GM18502 (cell line): ENCODE measurements around the gene MAGI2.

Experiments used
- ATAC-seq: cut with Tn5 transposase; IDR thresholded peaks from one replicate; pipeline ENCODE4 v1.9.1; 2021; ENCODE audit warnings: mild to moderate bottlenecking; ENCODE audit not compliant: unreplicated experiment, poor library complexity

The MAGI2 gene

GRCh38 chr7:78052112-78052511 lies 1401.4 kb downstream of the MAGI2 start:
- ATAC-seq, result no peak

GRCh38 chr7:78047800-78048199 lies 1405.7 kb downstream of the MAGI2 start:
- no peak for ATAC-seq

DNA sequence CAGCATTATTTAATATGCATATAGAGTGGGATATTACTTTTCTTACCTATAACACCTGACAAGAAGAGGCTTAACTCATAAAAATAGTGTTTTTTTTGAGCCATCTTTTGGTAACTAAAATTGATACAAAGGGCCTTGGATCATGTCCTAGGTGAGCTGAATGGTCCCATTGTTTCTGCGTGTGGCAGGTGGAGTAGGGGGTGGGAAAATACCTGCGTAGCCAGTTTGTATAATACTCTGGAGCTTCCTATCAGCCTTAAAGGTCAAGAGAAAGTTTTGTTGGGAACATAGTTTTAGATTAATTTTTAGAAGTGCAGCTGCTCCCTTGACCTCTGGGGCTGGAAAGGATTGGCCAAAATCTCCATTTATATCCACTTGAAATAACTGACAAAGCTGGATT lies 1410.3 kb downstream of the MAGI2 start:
- ATAC-seq, result no peak

- no peak for ATAC-seq
Measured at GRCh38 chr7:78041423-78041822, 1412.0 kb downstream of the MAGI2 start.

DNA sequence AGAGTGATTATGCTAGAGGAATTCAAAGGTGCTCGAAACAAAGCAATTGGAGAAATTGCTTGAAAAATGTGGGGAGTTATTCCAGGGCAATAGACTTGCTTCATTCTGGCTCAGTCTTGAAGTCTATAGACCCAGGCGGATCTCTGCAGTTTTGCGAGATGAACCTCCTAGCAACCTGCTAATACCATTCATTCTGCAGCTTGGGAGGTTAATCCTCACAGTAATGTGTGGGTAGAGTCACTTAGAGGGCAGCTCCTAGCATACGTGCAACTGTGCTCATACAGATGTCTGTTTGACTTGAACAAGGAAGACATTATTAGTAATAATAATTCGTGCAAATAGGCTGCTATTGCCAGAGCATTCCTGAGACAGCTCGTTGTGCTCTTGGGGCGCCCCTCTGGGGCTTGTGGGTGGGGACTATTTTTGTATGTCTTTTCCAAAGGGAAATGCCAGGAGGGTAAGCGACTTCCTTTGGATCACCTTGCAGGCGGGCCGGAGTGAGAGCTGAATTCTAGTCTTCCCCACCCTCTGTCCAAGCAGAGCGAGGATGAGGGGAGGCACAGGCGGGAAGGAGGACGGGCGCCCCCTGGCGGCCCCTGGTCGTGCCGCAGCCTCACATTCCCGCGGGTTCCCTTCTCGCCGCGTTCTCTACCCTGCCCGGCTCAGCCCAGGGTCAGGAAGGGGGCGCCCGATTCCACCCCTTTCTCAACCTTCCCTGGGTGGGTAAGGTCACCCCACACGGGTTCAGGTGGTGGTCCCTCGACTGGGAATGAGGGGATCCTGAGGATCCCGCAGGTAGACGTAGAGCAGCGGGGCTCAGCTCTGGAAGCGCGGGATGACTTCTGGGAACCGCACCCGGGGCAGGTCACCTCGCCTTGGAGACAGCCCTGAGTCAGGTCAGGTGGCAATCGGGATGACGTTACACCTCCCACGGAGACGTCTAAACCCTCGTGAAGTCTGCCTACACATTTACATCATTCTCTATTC lies 1413.4 kb downstream of the MAGI2 start:
- peak; percentile 93 for ATAC-seq

GRCh38 chr7:78038465-78039080 lies 1414.9 kb downstream of the MAGI2 start:
- no peak for ATAC-seq

GRCh38 chr7:78037603-78038002 lies 1415.9 kb downstream of the MAGI2 start:
- no peak for ATAC-seq

- no peak for ATAC-seq
Measured at GRCh38 chr7:78033410-78033809, 1420.1 kb downstream of the MAGI2 start.

DNA sequence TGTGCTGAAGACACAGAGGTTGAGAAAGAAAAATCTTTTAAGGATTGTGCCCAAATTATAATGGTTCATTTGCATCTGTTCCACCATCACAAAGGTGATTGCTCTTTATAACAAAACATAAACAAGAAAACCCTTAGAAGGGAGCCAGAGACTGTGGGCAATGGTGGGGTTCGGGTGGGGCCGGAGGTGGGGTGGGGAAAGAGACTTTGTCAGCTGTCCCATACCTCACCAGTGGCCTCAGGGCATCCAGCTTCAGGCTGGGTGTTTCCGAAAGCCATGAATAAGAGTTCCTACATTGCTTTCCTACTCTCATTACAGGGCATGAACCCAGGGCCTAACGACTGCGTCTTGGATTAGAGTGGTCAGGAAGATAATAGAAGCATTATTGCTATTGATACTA lies 1427.0 kb downstream of the MAGI2 start:
- ATAC-seq, result no peak

- no peak for ATAC-seq
Measured at GRCh38 chr7:78024591-78024990, 1428.9 kb downstream of the MAGI2 start.

DNA sequence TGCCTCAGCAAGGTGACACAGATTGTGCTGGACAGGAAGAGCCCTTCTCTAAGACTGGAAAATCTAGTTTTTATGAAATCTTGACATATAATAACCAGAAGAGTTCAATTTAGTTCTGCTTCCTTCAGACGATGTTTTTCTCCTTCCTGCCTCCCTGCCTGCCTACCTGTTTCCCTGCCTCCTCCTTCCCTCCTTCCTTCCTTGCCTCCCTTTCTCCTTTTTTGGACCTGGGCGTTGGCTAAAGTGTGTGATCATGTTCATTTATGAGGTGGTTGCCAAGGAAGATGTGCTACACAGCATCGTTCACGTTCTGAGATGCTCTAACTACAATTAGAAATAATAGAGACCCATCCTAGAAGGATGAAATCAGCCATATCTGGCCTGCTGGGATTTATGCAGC lies 1430.3 kb downstream of the MAGI2 start:
- ATAC-seq, result no peak

DNA sequence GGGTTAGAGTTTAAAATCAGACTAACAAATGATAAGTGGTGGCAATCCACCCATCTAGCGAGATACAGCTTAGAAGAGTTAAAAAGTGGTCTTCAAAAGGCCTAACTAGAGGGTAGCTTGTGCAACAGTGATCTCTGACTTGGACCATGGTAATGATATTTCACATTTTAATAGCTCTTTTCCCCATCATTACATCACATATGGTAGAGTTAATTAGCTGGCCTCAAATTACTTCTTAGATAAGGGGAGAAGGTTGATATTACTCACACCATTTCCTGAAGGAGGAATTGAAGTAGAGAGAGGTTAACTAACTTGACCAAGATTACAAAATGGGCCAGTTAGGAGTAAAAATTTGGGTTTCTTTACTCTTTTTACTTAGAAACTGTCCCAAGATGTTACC lies 1431.3 kb downstream of the MAGI2 start:
- no peak for ATAC-seq

DNA sequence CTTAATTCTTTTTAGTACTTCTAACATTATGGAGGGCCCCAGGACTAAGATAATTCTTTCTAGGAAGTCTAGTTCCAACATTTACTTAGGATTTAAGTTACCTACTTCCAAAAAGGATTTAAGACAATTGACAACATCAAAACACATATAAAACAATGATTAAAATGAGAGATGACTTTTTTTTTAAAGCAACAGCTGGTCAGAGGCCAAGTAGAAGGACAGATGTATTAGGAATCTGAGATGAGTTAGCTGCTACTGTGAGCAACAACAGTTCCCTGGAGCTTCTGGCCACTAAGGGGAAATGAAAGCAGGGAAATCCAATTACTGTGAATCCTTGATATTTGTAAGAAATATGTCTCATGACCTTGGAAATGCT lies 1432.6 kb downstream of the MAGI2 start:
- ATAC-seq, result no peak

GRCh38 chr7:78020136-78020873 lies 1433.2 kb downstream of the MAGI2 start:
- peak; percentile 47 for ATAC-seq

GRCh38 chr7:78019447-78020135 lies 1433.9 kb downstream of the MAGI2 start:
- ATAC-seq, result peak; percentile 92

- no peak for ATAC-seq
Measured at GRCh38 chr7:78018641-78019446, 1434.6 kb downstream of the MAGI2 start.

DNA sequence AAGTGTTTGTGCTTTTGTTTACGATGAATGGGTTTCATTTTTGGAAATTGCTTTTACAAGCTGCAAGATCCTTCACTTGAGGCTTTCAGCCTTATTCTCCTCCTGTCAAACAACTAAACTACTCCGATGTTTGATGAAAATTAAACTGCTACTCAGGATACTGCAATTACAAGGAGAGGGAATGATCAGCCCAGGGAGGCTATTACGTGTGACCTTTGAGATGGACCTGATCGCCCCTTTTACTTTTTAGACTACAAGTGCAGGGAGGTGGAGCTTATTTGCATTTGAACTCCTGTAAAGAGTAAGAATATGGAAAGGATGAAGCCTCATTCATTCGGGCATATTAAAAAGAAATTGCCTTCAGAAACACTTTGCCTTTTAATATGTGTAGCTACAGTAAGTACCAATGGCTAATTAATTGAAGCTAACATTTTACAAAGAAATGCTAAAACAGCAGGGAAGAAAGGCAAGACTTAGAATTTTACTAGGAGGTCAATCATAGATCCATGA lies 1435.8 kb downstream of the MAGI2 start:
- no peak for ATAC-seq

- ATAC-seq, result no peak
Measured at GRCh38 chr7:78015574-78016260, 1437.8 kb downstream of the MAGI2 start.

GRCh38 chr7:78014401-78014800 lies 1439.1 kb downstream of the MAGI2 start:
- ATAC-seq, result no peak
